ENCODE measurements around the gene MGAM2.

GRCh38 chr7:142097571-142097970, 13.9 kb upstream of the MGAM2 start:
- TF ChIP-seq CTCF (conservative IDR thresholded peaks at IDR 0.05), result no peak
- no peak for TF ChIP-seq ZFX (IDR thresholded peaks at IDR 0.05)
